ENCODE results near the gene HSPB1. TPM values are rescaled to one million over a fixed set of nuclear protein-coding genes. Genes with fewer than 3 reads are reported as not detected.
"Not testable (repeated sequence)": the region's sequence is repeated elsewhere in the genome, so short reads cannot be mapped to it uniquely, and the experiment has no call there.

Gene HSPB1
- total RNA-seq, 1 experiment from 2014 or later = 32.1 TPM

DNA sequence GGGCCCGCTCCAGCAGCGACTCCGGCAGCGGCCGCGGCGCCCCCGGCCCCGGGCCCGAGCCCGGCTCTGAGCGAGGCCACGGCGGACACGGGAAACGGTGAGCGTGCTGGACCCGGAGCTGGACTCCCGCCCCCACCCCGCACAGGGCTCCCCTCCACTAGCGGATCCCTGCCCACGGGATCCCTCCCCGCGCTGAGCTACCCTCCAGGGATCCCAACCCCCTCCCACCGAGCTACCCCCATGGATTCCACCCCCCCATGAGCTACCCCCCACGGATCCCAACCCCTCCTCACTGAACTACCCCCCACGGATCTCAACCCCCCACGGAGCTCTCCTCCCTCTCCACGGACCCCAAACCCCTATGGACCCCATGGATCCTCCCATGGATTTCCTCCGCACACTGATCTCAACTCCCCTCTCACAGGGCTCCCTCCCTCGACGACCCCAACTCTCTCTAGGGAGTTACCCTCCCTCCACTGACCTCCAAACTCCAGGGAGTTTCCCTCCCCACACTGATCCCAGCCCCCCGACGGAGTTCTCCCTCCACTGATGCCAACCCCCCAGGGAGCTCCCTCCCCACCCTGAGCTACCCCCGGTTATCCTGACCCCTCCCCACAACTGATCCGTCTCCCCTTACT, 20.6 kb upstream of the HSPB1 start:
- no peak for DNase-seq (ENCODE audit: low read depth)

DNA sequence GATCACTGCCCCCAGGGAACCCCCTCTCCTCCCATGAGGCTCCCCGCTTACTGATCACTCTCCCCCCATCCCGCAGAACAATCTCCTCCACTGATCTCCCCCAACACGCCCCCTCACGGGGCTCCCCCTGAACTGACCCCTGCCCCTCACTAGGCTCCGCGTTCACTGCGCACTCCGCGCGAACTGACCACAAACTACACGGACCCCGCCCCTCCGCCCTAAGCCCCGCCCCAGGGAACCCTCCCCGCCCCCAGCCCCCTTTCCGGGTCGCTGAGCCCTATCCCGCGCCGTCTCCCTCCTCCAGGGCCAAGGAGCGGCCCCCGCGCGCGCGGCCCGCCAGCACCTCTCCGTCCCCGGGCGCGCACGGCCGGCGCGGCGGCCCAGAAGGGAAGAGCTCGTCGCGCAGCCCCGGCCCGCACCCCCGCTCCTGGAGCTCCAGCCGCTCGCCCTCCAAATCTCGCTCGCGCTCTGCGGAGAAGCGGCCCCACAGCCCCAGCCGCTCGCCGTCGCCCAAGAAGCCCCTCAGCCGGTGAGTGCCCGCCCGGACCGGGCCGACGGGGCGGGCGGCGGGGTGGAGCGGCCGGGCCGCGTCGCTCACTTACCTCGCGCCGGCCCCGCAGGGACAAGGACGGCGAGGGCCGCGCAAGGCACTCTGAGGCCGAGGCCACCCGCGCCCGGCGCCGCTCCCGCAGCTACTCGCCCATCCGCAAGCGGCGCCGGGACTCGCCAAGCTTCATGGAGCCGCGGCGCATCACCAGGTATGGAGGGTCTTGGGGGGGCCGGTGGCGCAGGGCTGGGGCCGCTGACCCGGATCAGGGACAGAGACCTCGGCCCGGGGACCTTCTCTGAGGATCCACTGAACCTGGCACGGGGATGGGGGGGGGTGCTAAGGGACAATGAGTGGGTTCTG, 19.9 kb upstream of the HSPB1 start:
- DNase-seq (ENCODE audit: low read depth) = no peak

DNA sequence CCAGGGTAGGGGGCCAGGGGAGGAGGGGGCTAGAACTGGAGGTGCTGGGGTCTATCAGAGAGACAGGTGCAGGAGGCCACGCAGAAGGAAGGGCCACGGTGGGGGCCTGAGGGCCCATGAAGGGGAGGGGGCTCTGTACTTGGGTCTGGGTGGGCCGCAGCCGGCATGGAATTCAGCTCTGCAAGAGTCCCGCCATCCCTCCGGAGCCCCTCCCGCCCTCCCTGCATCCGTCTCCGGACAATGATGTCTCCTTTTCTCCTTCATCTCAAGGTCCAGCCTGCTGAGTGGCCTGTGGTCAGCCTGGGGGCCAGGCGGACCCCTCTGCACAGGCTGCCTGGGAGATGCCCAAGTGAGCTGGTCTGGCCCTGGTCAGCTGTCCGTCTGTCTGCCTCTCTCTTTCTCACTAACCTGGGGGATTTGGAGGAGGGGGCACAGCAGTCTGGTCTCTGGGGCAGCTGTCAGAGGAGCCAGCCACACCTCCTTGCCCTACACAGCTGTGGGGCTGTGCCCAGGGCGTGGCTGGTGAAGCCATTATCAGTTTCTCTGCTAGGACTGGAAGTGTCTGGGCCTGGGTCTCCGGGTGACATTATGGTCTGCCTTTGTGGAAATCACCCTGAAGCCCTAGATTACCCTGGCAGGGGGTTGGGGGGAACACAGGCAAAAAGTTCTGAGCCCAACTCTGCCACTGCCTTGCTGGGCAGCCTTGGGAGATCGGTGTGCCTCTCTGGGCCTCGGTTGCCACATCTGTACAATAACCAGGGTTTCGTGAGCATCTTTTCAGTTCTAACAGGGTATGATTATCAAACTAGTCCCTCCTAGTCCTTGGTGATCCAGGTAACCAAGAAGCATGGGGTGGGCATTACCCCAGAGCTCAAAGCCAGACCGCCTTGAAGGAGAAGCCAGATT, 19.0 kb upstream of the HSPB1 start:
- no peak for DNase-seq (ENCODE audit: low read depth)

DNA sequence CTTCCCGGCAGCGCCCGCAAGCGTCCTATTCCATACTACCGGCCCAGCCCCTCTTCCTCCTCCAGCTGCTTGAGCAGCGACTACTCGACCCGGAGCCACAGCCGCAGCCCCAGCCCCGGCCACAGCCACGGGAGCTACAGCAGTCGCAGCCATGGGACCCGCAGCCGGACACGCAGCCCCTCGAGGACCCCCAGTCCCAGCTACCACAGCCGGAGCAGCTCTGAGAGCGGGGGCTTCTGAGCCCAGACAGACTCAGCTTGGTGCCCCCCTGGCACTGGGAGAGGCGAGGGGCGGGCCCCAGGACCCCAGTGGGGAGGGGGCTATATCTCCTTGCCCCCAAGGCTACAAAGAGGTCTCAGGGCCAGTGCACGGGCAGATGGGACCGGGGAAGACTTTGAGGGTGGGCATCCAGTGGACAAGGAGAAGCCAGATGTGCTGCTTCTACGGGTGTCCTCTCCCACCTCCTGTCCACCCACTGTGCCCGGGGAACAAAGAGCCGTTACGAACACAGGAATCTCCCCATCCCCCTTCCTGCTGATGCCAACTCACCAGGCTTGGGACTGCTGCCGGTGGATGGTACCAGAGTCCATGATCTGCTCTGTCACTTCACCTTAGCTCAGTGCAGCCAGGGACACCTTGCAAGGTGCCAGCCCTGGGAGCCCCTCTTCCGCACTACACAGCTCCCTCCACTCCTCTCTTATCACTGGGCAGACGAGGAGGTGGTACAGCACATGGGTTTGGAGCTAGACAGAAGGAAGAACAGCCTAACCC, 16.7 kb upstream of the HSPB1 start:
- DNase-seq (ENCODE audit: low read depth) = no peak

DNA sequence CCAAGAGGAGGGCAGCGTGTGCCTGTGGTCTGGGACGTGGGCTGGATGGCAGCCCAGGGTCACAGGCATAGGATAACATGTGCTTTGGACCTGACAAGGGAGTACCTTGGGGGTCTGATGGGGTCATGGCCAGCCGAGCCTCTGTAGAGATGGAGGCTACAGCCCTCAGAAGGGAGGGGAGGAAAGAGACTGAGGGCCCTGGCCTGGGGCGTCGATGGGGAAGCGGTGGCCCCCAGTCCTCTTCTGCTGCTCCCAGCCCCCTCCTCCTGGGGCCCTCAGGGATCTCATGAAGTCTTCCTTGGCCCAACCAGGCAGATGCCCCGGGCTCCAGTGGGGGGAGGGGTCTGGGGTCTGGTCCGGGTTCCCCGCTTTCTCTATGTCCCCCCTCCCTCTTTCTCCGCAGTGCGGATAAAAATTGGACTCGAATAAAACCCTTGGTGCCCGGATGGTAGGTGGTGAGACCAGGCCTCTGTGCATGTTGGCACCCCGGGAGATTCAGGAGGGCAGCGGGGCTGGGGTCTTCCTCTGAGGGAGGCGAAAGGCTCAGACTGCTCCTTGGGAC, 15.6 kb upstream of the HSPB1 start:
- no peak for DNase-seq (ENCODE audit: low read depth)

DNA sequence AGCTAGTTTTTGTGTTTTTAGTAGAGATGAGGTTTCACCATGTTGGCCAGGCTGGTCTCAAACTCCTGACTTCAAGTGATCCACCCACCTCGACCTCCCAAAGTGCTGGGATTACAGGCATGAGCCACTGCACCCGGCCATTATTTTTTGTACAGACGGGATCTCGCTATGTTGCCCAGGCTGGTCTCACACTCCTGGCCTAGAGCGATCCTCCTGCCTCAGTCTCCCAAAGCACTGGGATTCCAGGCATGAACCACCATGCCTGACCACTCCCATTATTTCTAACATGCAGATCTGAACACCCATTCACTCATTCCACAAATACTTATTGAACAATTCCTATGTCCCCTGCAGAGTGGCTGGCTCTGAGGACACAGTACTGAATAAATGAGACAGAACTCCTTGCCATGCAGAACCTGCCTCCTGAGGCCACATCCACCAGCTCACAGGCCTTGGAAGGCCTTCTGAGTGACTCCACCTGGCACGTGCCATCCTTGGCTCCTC, 11.6 kb upstream of the HSPB1 start:
- DNase-seq (ENCODE audit: low read depth) = not testable (repeated sequence)

DNA sequence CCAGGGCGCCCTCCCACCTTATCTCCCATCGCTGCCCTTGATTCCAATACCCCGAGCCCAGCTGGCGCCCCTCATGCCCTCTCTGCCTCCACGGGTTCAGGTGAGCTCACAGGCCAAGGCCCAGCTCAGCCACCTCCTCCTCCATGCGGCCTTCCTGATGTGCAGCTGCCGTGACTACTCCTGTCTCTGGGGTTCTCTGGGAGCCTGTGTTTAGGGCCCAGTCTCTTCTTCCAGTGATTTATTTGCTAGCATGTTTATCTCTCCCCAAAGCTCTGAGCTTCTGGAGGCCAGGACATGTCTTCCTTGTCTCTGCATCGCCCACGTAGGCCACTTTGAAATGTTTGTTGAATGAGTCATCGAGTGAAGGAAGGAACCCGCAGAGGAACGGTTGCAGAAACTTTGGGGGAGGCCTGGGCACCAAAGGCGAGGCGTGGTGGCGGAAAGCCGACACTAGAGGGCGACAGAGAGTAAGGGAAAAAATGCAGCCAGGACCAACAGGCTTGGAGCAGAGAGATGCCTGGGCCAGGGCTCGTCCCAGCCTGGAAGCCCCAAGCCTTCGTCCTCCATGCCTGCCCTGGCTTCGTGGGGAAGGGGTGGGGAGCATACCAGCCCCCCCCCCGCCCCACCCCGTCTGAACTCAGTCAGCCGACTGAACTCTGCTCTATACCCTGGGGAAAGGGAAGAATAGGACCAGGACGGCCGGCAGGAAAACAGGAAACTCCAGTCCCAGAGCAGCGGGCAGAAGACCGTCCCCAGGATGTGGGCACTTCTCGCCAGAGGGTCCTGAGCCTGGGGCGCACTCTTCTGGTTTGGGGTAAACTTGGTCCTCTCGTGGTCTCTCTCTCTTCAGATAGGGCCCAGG, 10.9 kb upstream of the HSPB1 start:
- DNase-seq (ENCODE audit: low read depth) = peak; percentile 97

DNA sequence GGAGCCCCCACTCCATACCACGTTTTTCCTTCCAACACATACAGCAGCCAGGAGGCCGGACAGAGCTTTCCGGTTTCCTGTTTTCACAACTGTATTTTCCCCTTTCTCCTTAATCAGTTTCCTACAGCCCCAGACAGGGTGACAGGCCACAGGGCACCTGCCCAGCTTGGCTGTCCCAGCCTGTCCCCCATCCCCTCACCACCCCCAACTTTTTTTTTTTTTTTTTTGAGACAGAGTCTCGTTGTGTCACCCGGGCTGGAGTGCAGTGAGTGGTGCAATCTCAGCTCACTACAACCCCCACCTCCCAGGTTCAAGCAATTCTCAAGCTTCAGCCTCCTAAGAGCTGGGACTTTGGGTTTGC, 10.3 kb upstream of the HSPB1 start:
- no peak for DNase-seq (ENCODE audit: low read depth)

DNA sequence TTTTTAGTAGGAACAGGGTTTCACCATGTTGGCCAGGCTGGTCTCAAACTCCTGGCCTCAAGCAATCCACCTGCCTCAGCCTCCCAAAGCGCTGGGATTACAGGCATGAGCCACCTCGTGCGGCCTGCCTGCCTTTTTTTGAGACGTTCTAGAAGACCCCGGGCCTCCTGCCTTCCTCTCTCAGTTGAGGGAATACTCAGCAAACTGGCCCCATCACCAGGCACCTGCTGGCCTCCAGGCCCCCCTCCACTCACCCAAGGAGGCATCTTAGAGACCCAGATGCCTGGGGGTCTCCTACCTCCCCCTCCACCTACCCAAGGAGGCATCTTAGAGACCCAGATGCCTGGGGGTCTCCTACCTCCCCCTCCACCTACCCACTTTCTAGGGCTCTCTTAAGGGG, 9.6 kb upstream of the HSPB1 start:
- not testable (repeated sequence) for DNase-seq (ENCODE audit: low read depth)

DNA sequence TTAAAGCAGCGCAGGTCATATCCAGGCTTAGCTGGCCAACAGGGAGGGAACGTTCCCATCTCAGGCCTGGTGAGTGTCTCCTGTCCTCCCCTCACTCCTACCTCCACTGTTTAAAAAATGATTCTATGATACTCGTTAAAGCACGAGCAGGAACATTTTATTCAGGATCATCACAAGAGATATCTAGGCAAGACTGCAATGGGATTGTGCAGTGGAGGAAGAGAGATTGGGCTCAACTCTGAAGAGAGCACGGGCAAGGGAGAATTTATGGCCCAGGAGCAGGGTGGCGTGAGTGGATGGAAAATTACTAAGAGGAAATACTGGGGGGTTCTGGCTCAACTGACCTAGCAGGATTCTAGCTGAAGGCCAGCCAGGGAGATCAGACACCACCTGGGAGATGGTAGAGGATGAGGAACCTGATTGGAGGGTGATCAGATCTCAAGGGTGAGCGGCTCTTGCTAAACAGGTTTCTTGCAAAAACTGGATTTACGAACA, 9.0 kb upstream of the HSPB1 start:
- DNase-seq (ENCODE audit: low read depth) = no peak

DNA sequence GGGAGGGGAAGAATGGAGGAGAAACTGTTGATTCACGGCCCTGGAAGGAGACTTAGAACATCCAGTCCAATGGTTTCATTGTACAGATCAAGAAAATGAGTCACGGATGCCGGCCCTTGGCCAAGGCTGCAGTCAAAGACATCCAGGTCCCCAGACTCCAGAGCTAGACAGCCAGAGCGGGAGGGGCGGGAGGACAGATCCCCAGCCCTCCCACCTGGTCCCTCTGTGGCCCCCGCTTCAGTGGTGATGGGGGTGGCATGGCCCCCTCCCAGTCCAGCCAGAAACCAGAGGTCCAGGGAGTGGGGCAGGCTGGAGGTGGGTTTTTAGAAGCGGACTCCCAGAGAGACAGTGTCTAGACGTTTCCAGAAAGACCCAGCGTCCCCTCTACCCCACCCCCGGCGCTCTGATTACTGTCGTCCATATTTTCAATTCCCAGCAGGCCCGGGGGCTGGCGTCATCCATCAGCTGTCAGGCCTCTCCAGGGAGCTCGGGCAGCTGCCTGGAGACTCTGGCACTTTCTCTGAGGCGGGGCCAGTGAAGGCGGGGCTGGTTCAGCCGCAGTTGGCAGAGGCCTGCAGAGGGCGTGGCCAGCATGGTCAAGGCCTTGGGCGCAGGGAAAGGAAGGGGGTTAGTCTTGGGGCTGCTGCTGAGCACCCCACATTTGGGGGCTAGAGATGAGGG, 8.0 kb upstream of the HSPB1 start:
- peak; percentile 95 for DNase-seq (ENCODE audit: low read depth)

DNA sequence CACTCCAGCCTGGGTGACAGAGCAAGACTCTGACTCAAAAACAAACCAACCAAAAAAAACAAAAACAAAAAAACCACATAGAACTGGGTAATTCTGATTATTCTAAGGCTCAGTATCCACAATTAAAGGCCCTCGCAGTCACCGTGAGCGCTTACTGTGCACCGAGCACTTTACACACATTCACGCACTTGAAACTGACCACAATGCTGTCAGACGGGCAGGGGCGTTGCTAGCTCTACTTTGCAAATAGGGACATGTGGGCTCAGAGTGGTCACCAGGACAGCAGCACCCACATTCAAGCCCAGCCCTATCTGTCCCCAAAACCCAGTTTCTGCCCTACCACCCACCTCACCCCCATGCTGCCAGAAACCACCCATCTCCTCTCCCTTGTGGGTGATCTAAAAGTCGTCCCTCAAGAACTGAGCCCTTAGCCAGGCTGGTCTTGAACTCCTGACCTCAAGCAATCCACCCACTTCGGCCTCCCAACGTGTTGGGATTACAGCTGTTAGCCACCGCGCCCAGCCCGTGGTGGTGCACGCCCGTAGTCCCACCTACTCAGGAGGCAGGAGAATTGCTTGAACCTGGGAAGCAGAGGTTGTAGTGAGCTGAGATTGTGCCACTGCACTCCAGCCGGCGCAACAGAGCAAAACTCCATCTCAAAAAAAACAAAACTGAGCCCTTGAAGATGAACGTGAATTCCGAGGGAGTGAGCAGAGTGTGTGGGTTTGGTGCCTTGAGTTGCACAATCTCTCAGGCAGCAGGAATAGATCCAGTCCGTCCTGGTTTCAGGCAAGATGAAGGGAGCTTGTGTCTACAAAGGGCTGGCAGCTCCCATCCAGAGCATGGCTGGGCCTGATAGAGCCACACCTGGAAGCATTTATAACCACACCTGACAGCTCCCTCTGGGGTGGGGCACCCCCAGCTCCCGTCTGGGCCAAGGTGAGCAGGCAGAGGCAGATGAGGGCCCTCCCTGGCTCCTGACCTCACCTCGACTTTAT, 5.4 kb upstream of the HSPB1 start:
- peak; percentile 42 for DNase-seq (ENCODE audit: low read depth)

DNA sequence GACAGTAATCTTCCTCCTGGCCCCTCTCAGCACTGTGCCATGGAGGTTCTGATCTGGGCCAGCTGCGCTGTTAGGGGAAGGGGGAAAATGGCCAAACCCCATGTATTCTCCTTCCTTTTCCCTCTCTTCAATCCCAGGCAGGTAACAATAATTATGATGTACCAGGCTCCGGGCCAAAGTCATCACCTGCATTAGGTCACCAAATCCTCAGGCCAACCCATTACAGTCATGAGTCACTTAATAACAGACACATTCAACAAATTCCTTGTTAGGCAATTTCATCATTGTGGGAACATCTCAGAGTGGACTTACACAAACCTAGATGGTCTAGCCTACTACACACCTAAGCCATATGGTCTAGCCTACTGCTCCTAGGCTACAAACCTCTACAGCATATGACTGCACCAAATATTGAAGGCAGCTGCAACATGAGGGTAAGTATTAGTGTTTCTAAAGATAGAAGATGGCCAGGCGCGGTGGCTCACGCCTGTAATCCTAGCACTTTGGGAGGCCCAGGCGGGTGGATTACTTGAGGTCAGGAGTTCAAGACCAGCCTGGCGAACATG, 2.2 kb upstream of the HSPB1 start:
- peak; percentile 62 for DNase-seq (ENCODE audit: low read depth)

DNA sequence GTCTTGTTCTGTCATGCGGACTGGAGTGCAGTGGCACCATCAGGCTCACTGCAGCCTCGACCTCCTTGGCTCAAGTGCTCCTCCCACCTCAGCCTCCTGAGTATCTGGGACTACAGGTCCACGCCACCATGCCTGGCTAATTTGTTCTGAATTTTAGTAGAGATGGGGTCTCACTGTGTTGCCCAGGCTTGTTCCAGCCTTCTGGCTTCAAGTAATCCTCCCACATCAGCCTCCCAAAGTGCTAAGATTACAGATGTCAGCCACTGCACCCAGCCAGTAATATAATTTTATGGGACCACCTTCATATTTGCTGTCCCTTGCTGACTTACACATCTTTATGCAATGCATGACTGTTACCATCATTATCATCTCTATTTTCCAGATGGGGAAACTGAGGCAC, 1.5 kb upstream of the HSPB1 start:
- no peak for DNase-seq (ENCODE audit: low read depth)

DNA sequence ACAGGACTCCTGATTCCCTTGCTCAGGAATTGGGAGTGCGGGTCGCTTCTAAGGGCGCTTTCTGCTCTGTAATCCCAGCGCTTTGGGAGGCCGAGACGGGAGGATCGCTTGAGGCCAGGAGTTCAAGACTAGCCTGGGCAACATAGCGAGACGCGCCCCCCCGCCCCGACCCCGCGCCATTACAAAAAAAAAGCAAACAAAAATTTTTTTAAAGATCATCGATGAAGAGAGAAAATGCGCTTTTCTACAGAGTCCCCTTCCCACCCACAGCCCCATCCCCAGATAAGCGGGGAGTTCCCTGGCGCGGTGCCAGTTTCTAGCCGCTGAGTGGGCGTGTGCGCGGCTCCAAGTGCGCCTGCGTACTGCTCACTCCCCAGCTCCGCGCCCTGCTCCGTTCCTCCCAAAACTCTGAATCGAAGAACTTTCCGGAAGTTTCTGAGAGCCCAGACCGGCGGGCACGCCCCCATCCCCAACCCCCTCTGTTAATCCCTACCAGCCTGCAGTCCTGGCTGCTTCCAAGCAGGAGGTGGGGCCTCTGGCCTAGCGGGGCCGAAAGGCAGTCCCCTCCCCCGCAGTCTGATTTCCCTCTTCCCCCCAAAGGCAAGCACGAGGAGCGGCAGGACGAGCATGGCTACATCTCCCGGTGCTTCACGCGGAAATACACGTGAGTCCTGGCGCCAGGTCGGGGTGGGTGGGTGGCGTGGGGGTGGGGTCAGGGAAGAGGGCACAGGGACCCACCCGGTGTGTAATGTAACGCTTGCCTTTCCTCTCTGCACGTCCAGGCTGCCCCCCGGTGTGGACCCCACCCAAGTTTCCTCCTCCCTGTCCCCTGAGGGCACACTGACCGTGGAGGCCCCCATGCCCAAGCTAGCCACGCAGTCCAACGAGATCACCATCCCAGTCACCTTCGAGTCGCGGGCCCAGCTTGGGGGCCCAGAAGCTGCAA, 1.0 kb downstream of the HSPB1 start:
- DNase-seq (ENCODE audit: low read depth) = peak; percentile 92

DNA sequence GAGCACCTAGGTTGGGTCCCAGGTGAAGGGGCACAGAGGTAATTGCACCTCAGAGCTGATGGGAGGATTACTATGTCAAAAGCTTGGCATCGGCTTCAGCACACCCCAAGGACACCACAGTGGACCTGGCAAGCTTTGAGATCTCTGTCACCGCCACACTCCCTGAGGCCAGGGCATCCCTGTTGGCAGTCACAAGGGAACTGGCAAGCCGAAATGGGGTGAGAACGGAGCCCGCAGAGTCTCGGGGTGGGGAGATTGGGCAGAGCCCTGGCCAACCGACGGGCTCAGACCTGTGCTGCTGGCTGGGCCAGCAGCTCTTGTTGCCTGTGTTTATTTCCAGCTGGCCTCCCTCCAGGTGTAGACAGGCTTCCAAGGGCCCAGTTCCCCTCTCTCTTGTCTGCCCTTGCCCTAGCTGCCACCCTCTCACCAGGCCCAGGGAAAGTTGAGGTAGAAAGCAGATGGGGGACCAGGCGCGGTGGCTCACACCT, 2.5 kb downstream of the HSPB1 start:
- DNase-seq (ENCODE audit: low read depth) = no peak
